Hepatocyte (in vitro differentiated cells): ENCODE measurements around the gene MCEE.

Experiments
- EZH2phosphoT487 ChIP-seq: fragments of 200-600 bp; sonication (generic); IDR thresholded peaks from one replicate; pipeline ENCODE4 v1.6.1; 2018; ENCODE audit warnings: antibody characterized with exemption, mild to moderate bottlenecking, low read depth, moderate library complexity; ENCODE audit not compliant: unreplicated experiment, severe bottlenecking
- TF ChIP-seq, protein P1 (sequence below): fragments of 200-600 bp; sonication (generic); IDR thresholded peaks from 2 replicates; pipeline ENCODE4 v1.5.1; 2016; ENCODE audit warnings: antibody characterized with exemption, mild to moderate bottlenecking; ENCODE audit not compliant: poor library complexity

DNA sequence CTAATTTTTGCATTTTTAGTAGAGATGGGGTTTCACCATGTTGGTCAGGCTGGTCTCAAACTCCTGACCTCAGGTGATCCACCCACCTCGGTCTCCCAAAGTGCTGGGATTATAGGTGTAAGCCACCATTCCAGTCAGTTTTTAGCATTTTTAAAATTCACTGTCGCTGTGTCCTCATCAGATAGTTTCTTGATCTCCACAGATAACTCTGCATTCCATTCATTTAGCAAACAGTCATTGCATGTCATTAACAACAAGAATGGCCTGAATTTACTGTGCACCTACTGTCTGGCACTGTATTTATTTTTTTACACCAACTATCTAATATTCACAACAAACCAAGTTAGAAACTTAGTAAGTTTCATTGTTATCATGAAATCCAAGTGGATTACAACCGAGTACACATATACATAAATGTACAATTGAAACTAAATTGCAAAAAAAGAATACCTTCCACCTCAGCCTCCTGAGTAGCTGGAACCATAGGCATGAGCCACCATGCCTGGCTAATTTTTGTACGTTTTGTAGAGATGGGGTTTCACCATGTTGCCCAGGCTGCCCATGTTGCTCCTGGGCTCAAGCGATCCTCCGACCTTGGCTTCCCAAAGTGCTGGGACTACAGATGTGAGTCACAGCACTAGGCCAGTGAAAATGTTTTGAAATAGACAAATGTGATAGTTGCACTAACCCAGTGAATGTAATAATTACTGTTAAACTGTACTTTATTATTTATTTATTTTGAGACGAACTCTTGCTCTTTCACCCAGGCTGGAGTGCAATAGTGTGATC, 4.3 kb downstream of the MCEE start:
- TF ChIP-seq, protein P1, sequence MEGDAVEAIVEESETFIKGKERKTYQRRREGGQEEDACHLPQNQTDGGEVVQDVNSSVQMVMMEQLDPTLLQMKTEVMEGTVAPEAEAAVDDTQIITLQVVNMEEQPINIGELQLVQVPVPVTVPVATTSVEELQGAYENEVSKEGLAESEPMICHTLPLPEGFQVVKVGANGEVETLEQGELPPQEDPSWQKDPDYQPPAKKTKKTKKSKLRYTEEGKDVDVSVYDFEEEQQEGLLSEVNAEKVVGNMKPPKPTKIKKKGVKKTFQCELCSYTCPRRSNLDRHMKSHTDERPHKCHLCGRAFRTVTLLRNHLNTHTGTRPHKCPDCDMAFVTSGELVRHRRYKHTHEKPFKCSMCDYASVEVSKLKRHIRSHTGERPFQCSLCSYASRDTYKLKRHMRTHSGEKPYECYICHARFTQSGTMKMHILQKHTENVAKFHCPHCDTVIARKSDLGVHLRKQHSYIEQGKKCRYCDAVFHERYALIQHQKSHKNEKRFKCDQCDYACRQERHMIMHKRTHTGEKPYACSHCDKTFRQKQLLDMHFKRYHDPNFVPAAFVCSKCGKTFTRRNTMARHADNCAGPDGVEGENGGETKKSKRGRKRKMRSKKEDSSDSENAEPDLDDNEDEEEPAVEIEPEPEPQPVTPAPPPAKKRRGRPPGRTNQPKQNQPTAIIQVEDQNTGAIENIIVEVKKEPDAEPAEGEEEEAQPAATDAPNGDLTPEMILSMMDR: no peak
- no peak for TF ChIP-seq EZH2phosphoT487
